Measurements from ENCODE around the gene GATAD1. TPM values are rescaled to one million over a fixed set of nuclear protein-coding genes. Genes with fewer than 3 reads are reported as not detected.

GATAD1 gene
- total and polyA plus RNA-seq, 2 of the 8 experiments (the other 6 are each of a cell fraction or from before 2014, with no cell fraction given), result 17.1 to 34.7 TPM

DNA sequence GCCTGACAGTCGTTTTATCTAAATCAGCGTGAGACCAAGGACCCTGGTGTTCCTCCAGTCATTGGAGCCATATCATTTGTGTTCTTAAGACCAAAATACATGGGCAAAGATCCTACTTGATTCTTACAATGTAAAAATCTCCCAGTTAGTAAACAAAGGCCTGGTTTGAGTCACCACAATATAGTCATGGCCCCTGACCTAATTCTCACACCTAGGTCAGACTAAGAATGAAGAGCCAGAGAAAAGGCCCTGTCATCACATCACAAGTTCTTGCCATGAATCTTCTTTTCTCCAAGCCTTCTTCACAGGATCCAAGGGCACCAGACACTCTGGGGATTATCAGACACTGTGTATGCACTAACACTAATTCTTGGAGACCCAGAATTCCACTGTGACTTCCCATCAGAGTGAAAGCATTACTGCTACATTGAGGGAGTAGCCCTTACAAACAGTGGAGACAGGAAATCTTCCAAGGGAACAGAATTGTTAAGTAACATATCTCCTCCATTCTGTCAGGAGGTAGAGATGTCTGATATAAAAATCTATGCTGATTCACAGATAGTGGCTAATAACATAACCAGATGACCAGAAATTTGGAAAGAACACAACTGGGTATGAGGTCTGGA, 38.1 kb downstream of the GATAD1 start:
- H3K4me3 ChIP-seq (ENCODE audit: extremely low read depth in 1 of 4, insufficient read depth in 2 of 4, low read depth in 3 of 4, low read length in 4 of 4), result no peak overlapping the region
- WGBS, 2 experiments (ENCODE audit: extremely low coverage in 1 of 2, insufficient coverage in 1 of 2, insufficient read length in 1 of 2, insufficient replicate concordance in 2 of 2, low coverage in 1 of 2, low lambda C conversion rate in 2 of 2, missing lambda C conversion rate in 1 of 2), result 85% methylated on average over 2 of the region's 2 CpGs; no CpG with 5 or more reads in 1 of the 2 experiments
- TF ChIP-seq GABPA (IDR thresholded peaks at IDR 0.05; ENCODE audit: borderline replicate concordance, insufficient read depth, low read length), result no peak
- no peak for TF ChIP-seq USF2 (IDR thresholded peaks at IDR 0.05; ENCODE audit: low read length)
- no peak for TF ChIP-seq RAD21 (IDR thresholded peaks at IDR 0.05 in 1 of 2, conservative IDR thresholded peaks at IDR 0.05 in 1 of 2; ENCODE audit: low read depth in 2 of 2, low read length in 2 of 2)
- TF ChIP-seq KDM5A (IDR thresholded peaks at IDR 0.05; ENCODE audit: low read length), result no peak
- TF ChIP-seq NANOG (IDR thresholded peaks at IDR 0.05; ENCODE audit: insufficient read depth, low read depth, low read length, poor library complexity, severe bottlenecking), result no peak
- no peak for TF ChIP-seq ATF2 (IDR thresholded peaks at IDR 0.05; ENCODE audit: low read length)
- TF ChIP-seq CBX8 (IDR thresholded peaks at IDR 0.05; ENCODE audit: borderline replicate concordance, low read depth, low read length), result no peak
- no peak for TF ChIP-seq CHD1 (IDR thresholded peaks at IDR 0.05; ENCODE audit: low read depth, low read length)
- no peak for TF ChIP-seq NRF1 (IDR thresholded peaks at IDR 0.05; ENCODE audit: low read depth, low read length)
- no peak for TF ChIP-seq CREB1 (IDR thresholded peaks at IDR 0.05)

More for the DNA sequence above, 38.1 kb downstream of the GATAD1 start:
- no peak overlapping the region for H2BK5ac ChIP-seq (ENCODE audit: low read depth, low read length)
- H3K9ac ChIP-seq (replicated peaks in 1 of 4; ENCODE audit: extremely low read depth in 1 of 4, low read depth in 3 of 4, low read length in 3 of 4), result no peak overlapping the region
- H2BK12ac ChIP-seq (ENCODE audit: low read depth, low read length), result no peak overlapping the region
- no peak overlapping the region for H3K23ac ChIP-seq (ENCODE audit: insufficient read length)
- no peaks in the 10 kb centered on the region for H3K9me3 ChIP-seq (ENCODE audit: insufficient read depth in 2 of 2, low read depth in 1 of 2, low read length in 1 of 2)
- no peak overlapping the region for H2BK20ac ChIP-seq (ENCODE audit: low read length)
- no peak overlapping the region for H3K56ac ChIP-seq (replicated peaks; ENCODE audit: insufficient read length, low read depth, low read length)
- H2BK15ac ChIP-seq (ENCODE audit: low read length), result no peak overlapping the region
- H3K79me2 ChIP-seq (ENCODE audit: control insufficient read depth in 1 of 2, insufficient read depth in 2 of 2, low read length in 2 of 2), result no peaks in the 10 kb centered on the region
- H3K18ac ChIP-seq (ENCODE audit: extremely low read depth, low read length), result no peak overlapping the region
- FAIRE-seq (no peak), DNase-seq (ENCODE audit: low read depth in 1 of 2, low spot score in 2 of 2) (no peak)
- no peak overlapping the region for H2AFZ ChIP-seq (ENCODE audit: low read length)
- no peaks in the 10 kb centered on the region for H3K79me1 ChIP-seq (ENCODE audit: low read depth, low read length)
- H4K5ac ChIP-seq (ENCODE audit: insufficient read length, low read depth, low read length), result no peak overlapping the region
- no peak overlapping the region for H3K4me2 ChIP-seq (ENCODE audit: insufficient read depth in 1 of 2, low read depth in 2 of 2, low read length in 2 of 2)
- no peaks in the 10 kb centered on the region for H3K23me2 ChIP-seq (ENCODE audit: low read depth, low read length)
- peaks cover 0 to 35% (median 10%) of the 10 kb centered on the region in 4 experiments; a peak in 5 of 8 replicates for H3K36me3 ChIP-seq (ENCODE audit: control insufficient read depth in 2 of 4, insufficient read depth in 4 of 4, low read length in 3 of 4)
- CTCF ChIA-PET (ENCODE audit: partially characterized antibody), result interaction anchor here (1.4 kb wide), 1 partner anchor 61 kb away, joined by 3 read pairs; no protein-coding TSS in a partner anchor
- H4K20me1 ChIP-seq (replicated peaks in 1 of 2; ENCODE audit: control insufficient read depth in 1 of 2, insufficient read depth in 2 of 2, low read length in 2 of 2), result no peaks in the 10 kb centered on the region
- H2BK120ac ChIP-seq (replicated peaks; ENCODE audit: low read depth, low read length), result no peak overlapping the region
- H4K91ac ChIP-seq (replicated peaks; ENCODE audit: insufficient read length, low read length), result no peak overlapping the region
- no peak overlapping the region for H3K4ac ChIP-seq (replicated peaks; ENCODE audit: insufficient read length, low read depth, low read length)
- H4K8ac ChIP-seq (ENCODE audit: extremely low read depth, insufficient read depth, low read length), result no peak overlapping the region
- H3K14ac ChIP-seq (ENCODE audit: insufficient read length), result no peak overlapping the region
- no peaks in the 10 kb centered on the region for H3K27me3 ChIP-seq (replicated peaks in 1 of 4; ENCODE audit: control insufficient read depth in 3 of 4, extremely low read depth in 1 of 4, insufficient read depth in 3 of 4, low read length in 3 of 4)
- H3K4me1 ChIP-seq (replicated peaks in 1 of 4; ENCODE audit: control insufficient read depth in 3 of 4, insufficient read depth in 4 of 4, low read length in 3 of 4), result no peaks in the 10 kb centered on the region
- POLR2A ChIA-PET (ENCODE audit: partially characterized antibody), result no interaction called here
- H3K27ac ChIP-seq (ENCODE audit: low read depth, low read length), result no peak overlapping the region
- H2AK5ac ChIP-seq (ENCODE audit: low read depth, low read length), result no peak overlapping the region
